Tongue (tissue), 3 donors: ENCODE data around the gene ZNF774. TPM values are rescaled to one million over a fixed set of nuclear protein-coding genes. Genes with fewer than 3 reads are reported as not detected.
A peak's percentile ranks its signal among the peaks of the same experiment; 100 is the strongest.
"Not testable (repeated sequence)": the region's sequence is repeated elsewhere in the genome, so short reads cannot be mapped to it uniquely, and the experiment has no call there.

Source experiments
- DNase-seq: peaks from one replicate; pipeline ENCODE4 v3.0.0-alpha.2; 2015
- small RNA-seq: library from RNA; depleted of rRNA; stranded (forward); fragments of <200 nt; gene quantifications from one replicate; pipeline ENCODE3, GENCODE V24; 2014; ENCODE audit warnings: low replicate concordance
- total RNA-seq: library from RNA; depleted of rRNA; stranded (reverse); fragments of >200 nt; gene quantifications from one replicate; pipeline ENCODE4 v1.2.3, GENCODE V29; 2014

ZNF774 gene
- total RNA-seq, 1 donor from 2014 or later: 4.9 TPM

GRCh38 chr15:90393040-90393439, 41.0 kb downstream of the ZNF774 start:
- no peak for DNase-seq

GRCh38 chr15:90394074-90394473, 42.0 kb downstream of the ZNF774 start:
- no peak for DNase-seq

GRCh38 chr15:90394748-90395442, 42.8 kb downstream of the ZNF774 start:
- no peak for DNase-seq

DNA sequence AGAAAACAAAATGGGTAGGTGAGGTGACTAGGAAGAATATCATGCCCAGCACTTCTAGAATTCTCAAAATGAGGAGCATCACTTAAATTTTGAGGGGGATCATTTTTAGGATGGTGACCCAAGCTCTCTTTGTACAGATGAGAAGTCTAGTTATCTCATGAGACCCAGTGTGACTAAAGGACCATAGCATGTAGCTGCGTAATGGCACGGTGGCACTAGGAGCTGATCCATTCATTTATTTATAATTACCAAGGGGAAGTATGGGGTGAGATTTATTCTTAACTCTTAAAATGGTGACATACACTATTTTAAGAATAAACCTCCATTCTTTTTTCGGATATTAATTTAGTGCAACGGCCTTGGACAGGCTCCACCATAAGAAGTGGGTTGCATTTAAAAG, 44.2 kb downstream of the ZNF774 start:
- DNase-seq: no peak

DNA sequence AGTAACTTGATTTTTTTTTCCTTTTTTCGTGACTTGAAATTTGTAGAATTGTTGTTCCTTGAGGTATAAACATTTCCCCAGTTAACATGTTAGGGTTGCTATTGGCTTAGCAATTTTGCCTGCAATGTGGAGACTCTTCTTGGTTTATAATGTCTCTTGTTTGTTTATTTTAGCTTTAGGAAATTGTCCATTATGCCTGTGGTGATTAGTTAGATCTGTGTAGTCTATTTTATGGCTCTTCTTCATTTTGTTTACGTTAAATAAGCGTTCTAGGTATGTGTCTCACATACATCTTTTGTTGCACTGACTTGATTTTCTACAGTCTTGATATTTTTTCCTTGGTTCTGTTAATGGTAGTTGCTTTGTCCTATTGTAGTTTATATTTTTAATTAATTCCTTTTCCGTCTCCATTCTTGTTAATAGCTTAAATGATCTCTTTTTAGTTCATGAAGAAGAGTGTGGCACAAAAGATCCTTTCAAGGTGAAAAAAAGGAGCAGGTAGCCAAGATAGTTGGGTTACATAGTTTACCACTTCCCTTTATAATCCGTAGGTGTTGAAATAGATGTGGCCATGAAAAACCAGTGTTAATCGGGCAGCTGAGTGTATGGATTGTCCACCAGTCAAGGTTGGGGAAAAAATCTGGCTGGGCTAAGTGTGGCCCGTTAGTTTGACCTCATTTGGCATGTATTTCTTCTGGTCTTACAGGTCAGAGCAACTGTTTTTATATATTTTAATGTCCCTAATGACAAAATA, 48.1 kb downstream of the ZNF774 start:
- DNase-seq: no peak

- DNase-seq: peak; percentile 93
Observed at GRCh38 chr15:90400759-90401314, 48.8 kb downstream of the ZNF774 start.

DNA sequence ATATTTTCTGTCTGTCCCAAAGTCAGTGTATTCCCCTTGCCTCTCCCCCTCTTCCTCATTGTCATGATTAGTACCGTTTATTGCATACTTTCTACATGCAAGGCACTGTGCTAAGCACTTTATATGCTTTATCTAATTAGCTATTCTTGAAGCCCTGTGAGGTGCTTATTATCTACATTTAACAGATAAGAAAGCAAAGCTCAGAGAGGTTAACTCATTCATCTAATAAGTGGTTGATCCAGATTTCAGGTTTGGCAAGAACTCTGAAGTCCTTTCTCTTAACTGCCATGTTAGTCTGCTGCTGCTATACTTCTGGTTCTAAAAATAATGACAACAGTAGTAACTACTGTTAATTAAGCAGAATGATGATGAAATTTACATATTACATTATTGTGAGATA, 49.4 kb downstream of the ZNF774 start:
- DNase-seq: no peak

DNA sequence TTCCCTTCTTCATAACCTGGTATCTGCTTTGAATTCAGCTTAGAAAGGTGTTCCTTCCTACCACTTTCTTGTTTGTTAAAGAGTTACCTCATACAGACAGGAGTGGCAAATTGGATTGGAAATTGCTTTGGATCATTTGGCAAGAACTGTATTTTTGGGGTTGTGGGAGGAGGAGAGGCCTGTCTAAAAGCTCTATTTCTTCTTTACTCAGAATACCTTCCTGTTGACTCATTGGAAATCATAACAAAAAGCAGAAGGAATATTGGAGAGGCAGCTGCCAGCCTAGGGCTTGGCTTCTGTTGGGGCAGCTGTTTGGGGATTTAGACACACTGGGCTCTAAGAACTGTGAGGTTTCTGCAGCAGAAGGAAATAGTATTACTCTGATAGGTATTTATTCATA, 50.1 kb downstream of the ZNF774 start:
- peak; percentile 92 for DNase-seq

GRCh38 chr15:90402767-90403166, 50.7 kb downstream of the ZNF774 start:
- no peak for DNase-seq

DNA sequence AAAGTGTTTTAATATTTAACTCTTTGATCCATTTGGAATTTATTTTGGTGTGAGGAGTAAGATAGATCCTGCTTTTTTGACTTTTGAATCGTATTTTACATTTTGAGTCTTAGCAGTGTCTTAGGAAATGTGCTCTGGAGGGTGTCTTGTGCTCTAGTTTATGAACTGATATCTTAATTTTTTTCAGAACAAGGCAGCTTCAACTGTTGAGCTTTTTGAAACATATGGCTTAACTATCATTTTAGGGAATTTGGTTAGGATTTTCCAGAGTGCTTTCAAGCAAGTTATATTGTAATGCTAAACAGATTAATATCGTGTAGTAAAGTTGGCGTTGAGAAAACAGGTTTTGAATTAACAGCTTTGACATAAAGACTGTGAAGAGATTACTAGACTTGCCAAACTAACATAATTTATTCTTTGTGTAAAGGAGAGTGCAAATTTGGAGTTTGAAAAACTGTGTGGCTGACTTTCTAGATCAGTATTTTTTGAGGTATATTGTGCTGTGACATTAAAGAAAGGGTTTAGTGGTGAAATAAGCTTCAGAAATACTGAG, 53.0 kb downstream of the ZNF774 start:
- no peak for DNase-seq

GRCh38 chr15:90407336-90407735, 55.3 kb downstream of the ZNF774 start:
- no peak for DNase-seq

GRCh38 chr15:90407871-90408317, 55.8 kb downstream of the ZNF774 start:
- DNase-seq: no peak

DNA sequence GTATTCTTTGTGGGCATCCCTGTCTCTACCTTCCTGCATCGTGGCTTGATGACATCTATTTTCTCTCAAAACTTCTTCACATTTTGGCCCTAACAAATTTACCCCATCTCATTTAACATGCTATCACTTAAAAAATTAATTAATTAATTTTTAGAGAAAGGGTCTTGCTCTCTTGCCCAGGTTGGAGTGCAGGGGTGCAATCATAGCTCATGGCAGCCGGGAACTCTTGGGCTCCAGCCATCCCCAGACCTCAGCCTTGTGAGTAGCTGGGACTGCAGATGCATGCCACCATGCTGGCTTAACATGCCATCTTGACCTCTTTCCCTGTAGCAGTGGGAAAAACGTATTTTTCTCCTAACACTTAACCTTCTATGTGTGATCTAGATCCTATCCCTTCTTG, 56.6 kb downstream of the ZNF774 start:
- DNase-seq: no peak

- DNase-seq: not testable (repeated sequence)
Observed at GRCh38 chr15:90409587-90409986, 57.5 kb downstream of the ZNF774 start.

- not testable (repeated sequence) for DNase-seq
Observed at GRCh38 chr15:90410316-90410715, 58.2 kb downstream of the ZNF774 start.

GRCh38 chr15:90411176-90411575, 59.1 kb downstream of the ZNF774 start:
- no peak for DNase-seq

Small RNAs within 50 kb of the gene (small RNA-seq; reads per million reads assigned to genes)
- gene NDUFA3P4: not detected

Other genes starting within 250 kb of the ZNF774 start
- gene IDH2, start 249.8 kb upstream of the ZNF774 start, total RNA-seq: 321 TPM
- gene SEMA4B, start 151.0 kb upstream of the ZNF774 start, total RNA-seq: 26.6 TPM
- gene CIB1, start 118.3 kb upstream of the ZNF774 start, total RNA-seq: 12.4 TPM
- 5.6 TPM for gene GDPGP1, start 118.1 kb upstream of the ZNF774 start, total RNA-seq
- not detected for gene TTLL13, start 102.7 kb upstream of the ZNF774 start, total RNA-seq
- 106 TPM for gene NGRN, start 86.6 kb upstream of the ZNF774 start, total RNA-seq
- 171 TPM for gene IQGAP1, start 36.0 kb downstream of the ZNF774 start, total RNA-seq
- 31.5 TPM for gene CRTC3, start 177.6 kb downstream of the ZNF774 start, total RNA-seq